WTC11 (cell line): ENCODE data around the gene DYRK3. TPM values are rescaled to one million over a fixed set of nuclear protein-coding genes. Genes with fewer than 3 reads are reported as not detected.

Source experiments
- ATAC-seq: fragments of 200-7000 bp; cut with Tn5 transposase; 2 replicates; pipeline ENCODE4 v1.10.0; 2021; ENCODE audit warnings: mild to moderate bottlenecking, moderate library complexity
- CTCF ChIA-PET: fragments of 300-600 bp; sonication (Branson Sonifier 250); formaldehyde crosslinking; loops from one replicate; lab custom pipeline; 2021; ENCODE audit warnings: antibody characterized with exemption; lab: Charles Lee
- POLR2A ChIA-PET: fragments of 350-600 bp; sonication (Branson Sonifier 250); formaldehyde crosslinking; loops from one replicate; lab custom pipeline; 2021; ENCODE audit warnings: antibody characterized with exemption; lab: Charles Lee
- DNase-seq: peaks from one replicate; pipeline ENCODE4 v3.0.0; 2021; ENCODE audit warnings: low spot score
- H3K27ac Mint-ChIP-seq: 2 replicates; pipeline ENCODE4 v1.8.0; 2021; ENCODE audit warnings: mixed read lengths
- H3K27me3 Mint-ChIP-seq: 2 replicates; pipeline ENCODE4 v1.8.0; 2021; ENCODE audit warnings: low read depth, mild to moderate bottlenecking, moderate library complexity, mixed read lengths
- H3K36me3 Mint-ChIP-seq: 2 replicates; pipeline ENCODE4 v1.8.0; 2021; ENCODE audit warnings: mixed read lengths
- H3K4me1 Mint-ChIP-seq: 2 replicates; pipeline ENCODE4 v1.8.0; 2022; ENCODE audit warnings: mixed read lengths
- H3K4me3 Mint-ChIP-seq: 2 replicates; pipeline ENCODE4 v1.8.0; 2021; ENCODE audit warnings: mild to moderate bottlenecking, moderate library complexity, mixed read lengths
- H3K9me3 Mint-ChIP-seq: 2 replicates; pipeline ENCODE4 v1.8.0; 2021; ENCODE audit warnings: mixed read lengths
- ATF1 ChIP-seq: sonication (generic); formaldehyde crosslinking; IDR thresholded peaks from 2 replicates; pipeline ENCODE4 v1.8.1; 2023; ENCODE audit warnings: mild to moderate bottlenecking, moderate library complexity, missing genetic modification reagents
- FOXP1 ChIP-seq: sonication (generic); formaldehyde crosslinking; IDR thresholded peaks from 2 replicates; pipeline ENCODE4 v1.8.0; 2022; ENCODE audit warnings: missing genetic modification reagents, mild to moderate bottlenecking, moderate library complexity, borderline replicate concordance
- NFYB ChIP-seq: sonication (generic); formaldehyde crosslinking; conservative IDR thresholded peaks from 2 replicates; pipeline ENCODE4 v1.8.0; 2022; ENCODE audit warnings: low read depth, missing genetic modification reagents
- RORB ChIP-seq: fragments of 250-450 bp; sonication (Bioruptor Pico); IDR thresholded peaks from 2 replicates; pipeline ENCODE4 v1.9.0; 2021; ENCODE audit warnings: mild to moderate bottlenecking
- SOX15 ChIP-seq: fragments of 250-450 bp; sonication (Bioruptor Pico); IDR thresholded peaks from 2 replicates; pipeline ENCODE4 v1.9.0; 2021; ENCODE audit warnings: mild to moderate bottlenecking
- TCF7 ChIP-seq: sonication (generic); formaldehyde crosslinking; IDR thresholded peaks from 2 replicates; pipeline ENCODE4 v1.8.0; 2022; ENCODE audit warnings: mild to moderate bottlenecking, low read depth, missing genetic modification reagents, moderate library complexity
- ZNF232 ChIP-seq: sonication (generic); formaldehyde crosslinking; IDR thresholded peaks from 2 replicates; pipeline ENCODE4 v1.8.0; 2022; ENCODE audit warnings: mild to moderate bottlenecking, missing genetic modification reagents
- ZNF671 ChIP-seq: fragments of 250-450 bp; sonication (Bioruptor Pico); IDR thresholded peaks from 2 replicates; pipeline ENCODE4 v1.8.0; 2021; ENCODE audit warnings: mild to moderate bottlenecking
- total RNA-seq: library from RNA; stranded (reverse); gene quantifications from 3 replicates; pipeline ENCODE4 v1.2.3, GENCODE V29; 2021
- TF ChIP-seq, protein P1 (sequence below): fragments of 250-450 bp; sonication (Bioruptor Pico); IDR thresholded peaks from 2 replicates; pipeline ENCODE4 v1.9.0; 2021; ENCODE audit warnings: mild to moderate bottlenecking
- TF ChIP-seq, protein P2 (sequence below): sonication (generic); formaldehyde crosslinking; IDR thresholded peaks from 2 replicates; pipeline ENCODE4 v1.8.1; 2023; ENCODE audit warnings: mild to moderate bottlenecking, moderate library complexity, missing genetic modification reagents
- TF ChIP-seq, protein P3 (sequence below): sonication (generic); formaldehyde crosslinking; conservative IDR thresholded peaks from 2 replicates; pipeline ENCODE4 v1.8.1; 2023; ENCODE audit warnings: mild to moderate bottlenecking, low read depth, missing genetic modification reagents, moderate library complexity
- TF ChIP-seq, protein P4 (sequence below): sonication (generic); formaldehyde crosslinking; IDR thresholded peaks from 2 replicates; pipeline ENCODE4 v1.8.1; 2022; ENCODE audit warnings: missing genetic modification reagents, borderline replicate concordance
- TF ChIP-seq, protein P5 (sequence below): sonication (generic); formaldehyde crosslinking; IDR thresholded peaks from 2 replicates; pipeline ENCODE4 v1.8.1; 2023; ENCODE audit warnings: mild to moderate bottlenecking, missing genetic modification reagents, moderate library complexity
- TF ChIP-seq, protein P6 (sequence below): sonication (generic); formaldehyde crosslinking; IDR thresholded peaks from 2 replicates; pipeline ENCODE4 v1.8.1; 2023; ENCODE audit warnings: mild to moderate bottlenecking, missing genetic modification reagents
- TF ChIP-seq, protein P7 (sequence below): sonication (generic); formaldehyde crosslinking; IDR thresholded peaks from 2 replicates; pipeline ENCODE4 v1.8.1; 2023; ENCODE audit warnings: mild to moderate bottlenecking, missing genetic modification reagents, moderate library complexity

Gene DYRK3
- total RNA-seq, 1 experiment from 2014 or later = 7.8 TPM

DNA sequence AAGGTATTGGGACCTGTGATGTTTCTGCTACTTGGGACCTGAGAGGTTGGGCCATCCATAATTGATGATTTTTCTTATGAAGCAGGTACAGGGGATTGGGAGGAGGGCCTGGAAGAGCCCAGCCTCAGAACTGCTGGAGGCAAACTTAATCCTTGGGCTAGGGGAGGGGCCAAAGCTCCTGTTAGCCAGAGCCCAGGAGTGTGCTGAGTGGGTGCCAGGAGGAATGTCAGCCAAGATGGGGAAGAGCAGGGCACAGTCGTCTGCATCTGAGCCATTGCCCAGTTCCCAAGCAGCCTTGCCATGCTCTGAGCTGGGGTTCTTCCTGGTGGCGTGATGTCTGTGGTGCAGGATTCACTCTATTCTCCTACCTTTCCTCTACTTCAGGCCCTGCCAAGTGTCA, 55.2 kb downstream of the DYRK3 start (continued):
- TF ChIP-seq, protein P1, sequence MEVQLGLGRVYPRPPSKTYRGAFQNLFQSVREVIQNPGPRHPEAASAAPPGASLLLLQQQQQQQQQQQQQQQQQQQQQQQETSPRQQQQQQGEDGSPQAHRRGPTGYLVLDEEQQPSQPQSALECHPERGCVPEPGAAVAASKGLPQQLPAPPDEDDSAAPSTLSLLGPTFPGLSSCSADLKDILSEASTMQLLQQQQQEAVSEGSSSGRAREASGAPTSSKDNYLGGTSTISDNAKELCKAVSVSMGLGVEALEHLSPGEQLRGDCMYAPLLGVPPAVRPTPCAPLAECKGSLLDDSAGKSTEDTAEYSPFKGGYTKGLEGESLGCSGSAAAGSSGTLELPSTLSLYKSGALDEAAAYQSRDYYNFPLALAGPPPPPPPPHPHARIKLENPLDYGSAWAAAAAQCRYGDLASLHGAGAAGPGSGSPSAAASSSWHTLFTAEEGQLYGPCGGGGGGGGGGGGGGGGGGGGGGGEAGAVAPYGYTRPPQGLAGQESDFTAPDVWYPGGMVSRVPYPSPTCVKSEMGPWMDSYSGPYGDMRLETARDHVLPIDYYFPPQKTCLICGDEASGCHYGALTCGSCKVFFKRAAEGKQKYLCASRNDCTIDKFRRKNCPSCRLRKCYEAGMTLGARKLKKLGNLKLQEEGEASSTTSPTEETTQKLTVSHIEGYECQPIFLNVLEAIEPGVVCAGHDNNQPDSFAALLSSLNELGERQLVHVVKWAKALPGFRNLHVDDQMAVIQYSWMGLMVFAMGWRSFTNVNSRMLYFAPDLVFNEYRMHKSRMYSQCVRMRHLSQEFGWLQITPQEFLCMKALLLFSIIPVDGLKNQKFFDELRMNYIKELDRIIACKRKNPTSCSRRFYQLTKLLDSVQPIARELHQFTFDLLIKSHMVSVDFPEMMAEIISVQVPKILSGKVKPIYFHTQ = no peak
- TF ChIP-seq, all 79 proteins: peak for 0

DNA sequence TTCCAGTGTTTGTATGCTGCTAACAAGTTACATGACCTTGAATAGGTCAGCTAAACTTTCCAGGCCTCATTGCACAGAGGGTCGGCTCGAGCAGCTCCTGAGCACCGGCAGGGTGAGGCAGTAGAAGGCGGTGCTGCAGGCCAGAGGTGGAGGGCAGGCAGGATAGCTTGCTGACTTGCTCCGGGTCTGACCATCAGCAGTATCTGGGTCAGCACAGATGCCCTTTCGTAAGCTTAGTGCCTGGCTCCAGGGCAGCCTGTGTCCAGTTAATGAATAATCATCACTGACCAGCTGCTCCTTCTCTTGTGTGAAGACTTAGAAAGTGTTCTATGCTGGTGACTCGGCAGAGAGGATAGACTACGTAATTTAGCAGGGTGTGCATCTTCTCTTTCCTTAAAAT, 56.3 kb downstream of the DYRK3 start:
- H3K4me3 Mint-ChIP-seq = no peak overlapping the region
- DNase-seq = no peak
- peaks cover 12% of the 10 kb centered on the region for H3K27me3 Mint-ChIP-seq
- TF ChIP-seq, protein P2, sequence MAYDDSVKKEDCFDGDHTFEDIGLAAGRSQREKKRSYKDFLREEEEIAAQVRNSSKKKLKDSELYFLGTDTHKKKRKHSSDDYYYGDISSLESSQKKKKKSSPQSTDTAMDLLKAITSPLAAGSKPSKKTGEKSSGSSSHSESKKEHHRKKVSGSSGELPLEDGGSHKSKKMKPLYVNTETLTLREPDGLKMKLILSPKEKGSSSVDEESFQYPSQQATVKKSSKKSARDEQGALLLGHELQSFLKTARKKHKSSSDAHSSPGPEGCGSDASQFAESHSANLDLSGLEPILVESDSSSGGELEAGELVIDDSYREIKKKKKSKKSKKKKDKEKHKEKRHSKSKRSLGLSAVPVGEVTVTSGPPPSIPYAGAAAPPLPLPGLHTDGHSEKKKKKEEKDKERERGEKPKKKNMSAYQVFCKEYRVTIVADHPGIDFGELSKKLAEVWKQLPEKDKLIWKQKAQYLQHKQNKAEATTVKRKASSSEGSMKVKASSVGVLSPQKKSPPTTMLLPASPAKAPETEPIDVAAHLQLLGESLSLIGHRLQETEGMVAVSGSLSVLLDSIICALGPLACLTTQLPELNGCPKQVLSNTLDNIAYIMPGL (CRISPR knock-in tag) = no peak
- TF ChIP-seq, protein P3, sequence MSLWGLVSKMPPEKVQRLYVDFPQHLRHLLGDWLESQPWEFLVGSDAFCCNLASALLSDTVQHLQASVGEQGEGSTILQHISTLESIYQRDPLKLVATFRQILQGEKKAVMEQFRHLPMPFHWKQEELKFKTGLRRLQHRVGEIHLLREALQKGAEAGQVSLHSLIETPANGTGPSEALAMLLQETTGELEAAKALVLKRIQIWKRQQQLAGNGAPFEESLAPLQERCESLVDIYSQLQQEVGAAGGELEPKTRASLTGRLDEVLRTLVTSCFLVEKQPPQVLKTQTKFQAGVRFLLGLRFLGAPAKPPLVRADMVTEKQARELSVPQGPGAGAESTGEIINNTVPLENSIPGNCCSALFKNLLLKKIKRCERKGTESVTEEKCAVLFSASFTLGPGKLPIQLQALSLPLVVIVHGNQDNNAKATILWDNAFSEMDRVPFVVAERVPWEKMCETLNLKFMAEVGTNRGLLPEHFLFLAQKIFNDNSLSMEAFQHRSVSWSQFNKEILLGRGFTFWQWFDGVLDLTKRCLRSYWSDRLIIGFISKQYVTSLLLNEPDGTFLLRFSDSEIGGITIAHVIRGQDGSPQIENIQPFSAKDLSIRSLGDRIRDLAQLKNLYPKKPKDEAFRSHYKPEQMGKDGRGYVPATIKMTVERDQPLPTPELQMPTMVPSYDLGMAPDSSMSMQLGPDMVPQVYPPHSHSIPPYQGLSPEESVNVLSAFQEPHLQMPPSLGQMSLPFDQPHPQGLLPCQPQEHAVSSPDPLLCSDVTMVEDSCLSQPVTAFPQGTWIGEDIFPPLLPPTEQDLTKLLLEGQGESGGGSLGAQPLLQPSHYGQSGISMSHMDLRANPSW (CRISPR knock-in tag) = no peak
- no peak for TF ChIP-seq SOX15 (CRISPR knock-in tag)
- TF ChIP-seq, protein P4, sequence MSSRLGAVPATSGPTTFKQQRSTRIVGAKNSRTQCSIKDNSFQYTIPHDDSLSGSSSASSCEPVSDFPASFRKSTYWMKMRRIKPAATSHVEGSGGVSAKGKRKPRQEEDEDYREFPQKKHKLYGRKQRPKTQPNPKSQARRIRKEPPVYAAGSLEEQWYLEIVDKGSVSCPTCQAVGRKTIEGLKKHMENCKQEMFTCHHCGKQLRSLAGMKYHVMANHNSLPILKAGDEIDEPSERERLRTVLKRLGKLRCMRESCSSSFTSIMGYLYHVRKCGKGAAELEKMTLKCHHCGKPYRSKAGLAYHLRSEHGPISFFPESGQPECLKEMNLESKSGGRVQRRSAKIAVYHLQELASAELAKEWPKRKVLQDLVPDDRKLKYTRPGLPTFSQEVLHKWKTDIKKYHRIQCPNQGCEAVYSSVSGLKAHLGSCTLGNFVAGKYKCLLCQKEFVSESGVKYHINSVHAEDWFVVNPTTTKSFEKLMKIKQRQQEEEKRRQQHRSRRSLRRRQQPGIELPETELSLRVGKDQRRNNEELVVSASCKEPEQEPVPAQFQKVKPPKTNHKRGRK (CRISPR knock-in tag) = no peak
- no peak for TF ChIP-seq NFYB (CRISPR knock-in tag)
- H3K4me1 Mint-ChIP-seq = peaks cover 73% of the 10 kb centered on the region
- POLR2A ChIA-PET = no interaction called here
- CTCF ChIA-PET = interaction anchor here (1.3 to 4.2 kb wide), 5 partner anchors 27 to 221 kb away, joined by 3 to 24 read pairs (median 6); partner anchors contain the start of gene EIF2D
- H3K9me3 Mint-ChIP-seq = no peaks in the 10 kb centered on the region
- no peak overlapping the region for H3K27ac Mint-ChIP-seq
- no peak for ATAC-seq
- no peaks in the 10 kb centered on the region for H3K36me3 Mint-ChIP-seq

DNA sequence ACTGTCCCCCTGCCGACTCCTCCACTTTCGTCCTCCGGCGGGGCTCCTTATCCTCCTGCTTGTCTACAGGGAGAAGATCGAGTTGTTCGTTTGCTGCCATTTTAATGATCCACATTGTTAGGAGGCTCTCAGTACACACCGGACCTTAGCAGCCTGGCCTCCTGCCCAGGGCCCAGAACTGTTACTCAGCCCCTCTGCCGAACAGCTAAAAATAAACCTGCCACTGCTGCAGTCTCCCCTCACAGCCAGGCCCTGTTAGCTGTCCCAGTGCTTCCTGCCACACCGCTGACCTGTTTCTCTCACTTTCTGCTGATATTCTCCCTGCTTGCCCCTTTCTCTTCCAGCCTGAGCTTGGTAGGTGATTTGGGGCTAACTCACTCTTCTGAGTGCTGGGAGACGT, 57.7 kb downstream of the DYRK3 start:
- Mint-ChIP-seq H3K4me1 (peaks cover 73% of the 10 kb centered on the region), H3K4me3 (no peak overlapping the region), H3K27me3 (no peaks in the 10 kb centered on the region; the same call in 1 of the 2 replicates), H3K36me3 (no peaks in the 10 kb centered on the region), H3K9me3 (no peaks in the 10 kb centered on the region), H3K27ac (no peak overlapping the region)
- ChIA-PET POLR2A (interaction anchor here (2.0 kb wide), 1 partner anchor 12 kb away, joined by 8 read pairs; no protein-coding TSS in a partner anchor), CTCF (interaction anchor here (0.9 to 3.1 kb wide), 5 partner anchors 28 to 219 kb away, joined by 3 to 11 read pairs (median 4); no protein-coding TSS in a partner anchor)
- ATAC-seq (no peak), DNase-seq (no peak)
- TF ChIP-seq, protein P4 (CRISPR knock-in tag) = no peak
- TF ChIP-seq ATF1 (CRISPR knock-in tag) = no peak
- TF ChIP-seq TCF7 = no peak
- no peak for TF ChIP-seq ZNF671
- no peak for TF ChIP-seq FOXP1 (CRISPR knock-in tag)
- TF ChIP-seq, protein P5, sequence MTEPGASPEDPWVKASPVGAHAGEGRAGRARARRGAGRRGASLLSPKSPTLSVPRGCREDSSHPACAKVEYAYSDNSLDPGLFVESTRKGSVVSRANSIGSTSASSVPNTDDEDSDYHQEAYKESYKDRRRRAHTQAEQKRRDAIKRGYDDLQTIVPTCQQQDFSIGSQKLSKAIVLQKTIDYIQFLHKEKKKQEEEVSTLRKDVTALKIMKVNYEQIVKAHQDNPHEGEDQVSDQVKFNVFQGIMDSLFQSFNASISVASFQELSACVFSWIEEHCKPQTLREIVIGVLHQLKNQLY (CRISPR knock-in tag) = no peak
- no peak for TF ChIP-seq RORB (CRISPR knock-in tag)
- no peak for TF ChIP-seq ZNF232 (CRISPR knock-in tag)
- TF ChIP-seq, protein P6, sequence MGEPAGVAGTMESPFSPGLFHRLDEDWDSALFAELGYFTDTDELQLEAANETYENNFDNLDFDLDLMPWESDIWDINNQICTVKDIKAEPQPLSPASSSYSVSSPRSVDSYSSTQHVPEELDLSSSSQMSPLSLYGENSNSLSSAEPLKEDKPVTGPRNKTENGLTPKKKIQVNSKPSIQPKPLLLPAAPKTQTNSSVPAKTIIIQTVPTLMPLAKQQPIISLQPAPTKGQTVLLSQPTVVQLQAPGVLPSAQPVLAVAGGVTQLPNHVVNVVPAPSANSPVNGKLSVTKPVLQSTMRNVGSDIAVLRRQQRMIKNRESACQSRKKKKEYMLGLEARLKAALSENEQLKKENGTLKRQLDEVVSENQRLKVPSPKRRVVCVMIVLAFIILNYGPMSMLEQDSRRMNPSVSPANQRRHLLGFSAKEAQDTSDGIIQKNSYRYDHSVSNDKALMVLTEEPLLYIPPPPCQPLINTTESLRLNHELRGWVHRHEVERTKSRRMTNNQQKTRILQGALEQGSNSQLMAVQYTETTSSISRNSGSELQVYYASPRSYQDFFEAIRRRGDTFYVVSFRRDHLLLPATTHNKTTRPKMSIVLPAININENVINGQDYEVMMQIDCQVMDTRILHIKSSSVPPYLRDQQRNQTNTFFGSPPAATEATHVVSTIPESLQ (CRISPR knock-in tag) = no peak
- TF ChIP-seq, protein P7, sequence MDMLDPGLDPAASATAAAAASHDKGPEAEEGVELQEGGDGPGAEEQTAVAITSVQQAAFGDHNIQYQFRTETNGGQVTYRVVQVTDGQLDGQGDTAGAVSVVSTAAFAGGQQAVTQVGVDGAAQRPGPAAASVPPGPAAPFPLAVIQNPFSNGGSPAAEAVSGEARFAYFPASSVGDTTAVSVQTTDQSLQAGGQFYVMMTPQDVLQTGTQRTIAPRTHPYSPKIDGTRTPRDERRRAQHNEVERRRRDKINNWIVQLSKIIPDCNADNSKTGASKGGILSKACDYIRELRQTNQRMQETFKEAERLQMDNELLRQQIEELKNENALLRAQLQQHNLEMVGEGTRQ (CRISPR knock-in tag) = no peak
